K562 (cell line): ENCODE results near the gene PPP2R2D. TPM values are rescaled to one million over a fixed set of nuclear protein-coding genes. Genes with fewer than 3 reads are reported as not detected.

Experiments used
- ATAC-seq: fragments of 200-7000 bp; cut with Tn5 transposase; 3 replicates; pipeline ENCODE4 v1.9.1; 2020; ENCODE audit warnings: moderate library complexity
- BruUV-seq: library from RNA; stranded (reverse); fragments of 400-500 nt; replicated peaks from 2 replicates; lab custom pipeline; 2021; lab: Mats Ljungman, UMichigan
- CTCF ChIA-PET: fragments of 300-600 bp; formaldehyde crosslinking; extraction: SDS; loops from one replicate; lab custom pipeline; 2021; ENCODE audit warnings: low intra/inter-chr PET ratio; lab: Yijun Ruan, JAX
- POLR2A ChIA-PET: fragments of 300-600, 350-650 bp; sonication (Branson Sonifier 250); formaldehyde crosslinking; extraction: SDS; loops from one replicate; lab custom pipeline; 2021; ENCODE audit warnings: antibody characterized with exemption, inconsistent platforms; lab: Yijun Ruan, JAX
- DNase-seq, 4 experiments: peaks; one replicate each; pipeline versions ENCODE4 v3.0.0 to v3.0.0-alpha.2; 2011 to 2018; ENCODE audit warnings: low spot score in 3 of 4, mixed read lengths in 3 of 4; ENCODE audit errors: extremely low read depth in 1 of 4
- FAIRE-seq: peaks from 2 replicates; lab custom pipeline; 2011; peaks lifted over from hg19 to GRCh38; lab: Jason Lieb, UNC
- H2AFZ ChIP-seq: 2 replicates; pipeline ENCODE4 v1.6.0; 2011; ENCODE audit warnings: low read depth, low read length, control low read depth, inconsistent platforms
- H3K27ac ChIP-seq: fragments of 200-600 bp; 3 replicates; pipeline ENCODE4 v1.8.0; 2011; ENCODE audit warnings: low read depth, mild to moderate bottlenecking, control low read depth, inconsistent platforms, low read length, moderate library complexity, mixed read lengths; ENCODE audit errors: extremely low read depth
- H3K27me3 ChIP-seq, 2 experiments: fragments of 300-600 bp in 1 of 2; 2 replicates in 1 of 2; 3 replicates in 1 of 2; pipeline versions ENCODE4 v1.6.0 to v1.8.0; 2011; ENCODE audit warnings: inconsistent platforms in 2 of 2, low read length in 2 of 2, mild to moderate bottlenecking in 1 of 2, mixed read lengths in 1 of 2, moderate library complexity in 1 of 2; ENCODE audit not compliant: control insufficient read depth in 2 of 2, insufficient read depth in 2 of 2
- H3K36me3 ChIP-seq: fragments of 300-600 bp; 3 replicates; pipeline ENCODE4 v1.8.0; 2011; ENCODE audit warnings: mild to moderate bottlenecking, low read length, inconsistent platforms; ENCODE audit not compliant: control insufficient read depth, insufficient read depth
- H3K4me1 ChIP-seq, 2 experiments: fragments of 200-600 bp in 1 of 2; replicated peaks in 1 of 2; 2 replicates in 1 of 2; 3 replicates in 1 of 2; pipeline versions ENCODE4 v1.5.1 to v1.8.0; 2011; ENCODE audit warnings: inconsistent platforms in 2 of 2, low read length in 2 of 2, mild to moderate bottlenecking in 1 of 2, mixed read lengths in 1 of 2, moderate library complexity in 1 of 2; ENCODE audit not compliant: control insufficient read depth in 2 of 2, insufficient read depth in 2 of 2
- H3K4me2 ChIP-seq: 2 replicates; pipeline ENCODE4 v1.6.1; 2011; ENCODE audit warnings: low read length, control low read depth, inconsistent platforms, mixed read lengths; ENCODE audit not compliant: insufficient read depth
- H3K4me3 ChIP-seq: fragments of 200-600 bp; sonication (generic), shearing (Covaris generic); 2 replicates; pipeline ENCODE4 v1.5.1; 2016; ENCODE audit warnings: control low read depth, inconsistent platforms
- H3K79me2 ChIP-seq: fragments of 200-600 bp; 3 replicates; pipeline ENCODE4 v1.8.0; 2011; ENCODE audit warnings: low read length, inconsistent platforms; ENCODE audit not compliant: control insufficient read depth, insufficient read depth
- H3K9ac ChIP-seq, 2 experiments: 2 replicates each; pipeline versions ENCODE4 v1.6.0 to v1.6.1; 2011; ENCODE audit warnings: low read depth in 2 of 2, low read length in 2 of 2, control low read depth in 1 of 2, inconsistent platforms in 1 of 2, mild to moderate bottlenecking in 1 of 2, mixed read lengths in 1 of 2; ENCODE audit not compliant: insufficient read depth in 1 of 2
- H3K9me1 ChIP-seq: one replicate; pipeline ENCODE4 v1.6.0; 2011; ENCODE audit warnings: inconsistent platforms, mild to moderate bottlenecking, low read length, moderate library complexity; ENCODE audit not compliant: control insufficient read depth, insufficient read depth
- H3K9me3 ChIP-seq: replicated peaks from 2 replicates; pipeline ENCODE4 v1.5.1; 2011; ENCODE audit warnings: low read depth, low read length, inconsistent platforms; ENCODE audit not compliant: control insufficient read depth, insufficient read depth
- H4K20me1 ChIP-seq: replicated peaks from 2 replicates; pipeline ENCODE4 v1.6.1; 2011; ENCODE audit warnings: low read length, inconsistent platforms, mixed read lengths; ENCODE audit not compliant: control insufficient read depth, insufficient read depth
- CBX8 ChIP-seq: fragments of 200-600 bp; sonication (generic); IDR thresholded peaks from 2 replicates; pipeline ENCODE4 v1.6.1; 2012; ENCODE audit warnings: borderline replicate concordance, mixed run types, low read depth, mild to moderate bottlenecking, moderate library complexity, mixed read lengths, low read length, control low read depth, inconsistent platforms; ENCODE audit not compliant: poor library complexity, severe bottlenecking; ENCODE audit errors: extremely low read depth
- GTF2F1 ChIP-seq: IDR thresholded peaks from 2 replicates; pipeline ENCODE4 v1.6.1; 2011; ENCODE audit warnings: low read depth, low read length, improper control_type of control experiment
- HLTF ChIP-seq: fragments of 450-650 bp; IDR thresholded peaks from 2 replicates; pipeline ENCODE4 v1.6.1; 2016
- HOXB6 ChIP-seq: fragments of 250-450 bp; sonication (Bioruptor Pico); IDR thresholded peaks from 2 replicates; pipeline ENCODE4 v1.5.1; 2022; ENCODE audit warnings: mild to moderate bottlenecking, borderline replicate concordance
- MLLT1 ChIP-seq, 2 experiments: fragments of 450-650 bp; IDR thresholded peaks; 2 replicates each; pipeline ENCODE4 v1.6.1; 2016
- MYBL2 ChIP-seq, 2 experiments: fragments of 450-650 bp in 1 of 2; sonication (generic) in 1 of 2; formaldehyde crosslinking in 1 of 2; IDR thresholded peaks; 2 replicates each; pipeline versions ENCODE4 v1.6.1 to v1.8.1; 2017 to 2022; ENCODE audit warnings: borderline replicate concordance in 1 of 2, inconsistent platforms in 1 of 2, low read depth in 1 of 2, mild to moderate bottlenecking in 1 of 2, missing genetic modification reagents in 1 of 2, moderate library complexity in 1 of 2
- MYNN ChIP-seq, 2 experiments: sonication (generic); formaldehyde crosslinking in 1 of 2; IDR thresholded peaks; 2 replicates each; pipeline versions ENCODE4 v1.5.0 to v1.6.1; 2016 to 2020; ENCODE audit warnings: antibody characterized with exemption in 1 of 2, missing genetic modification reagents in 1 of 2
- NFYB ChIP-seq: IDR thresholded peaks from 2 replicates; pipeline ENCODE4 v1.6.1; 2011; ENCODE audit warnings: mild to moderate bottlenecking, moderate library complexity; ENCODE audit not compliant: insufficient read length; ENCODE audit errors: extremely low read depth
- RFX1 ChIP-seq: fragments of 450-650 bp; IDR thresholded peaks from 2 replicates; pipeline ENCODE4 v1.6.1; 2016; ENCODE audit warnings: mild to moderate bottlenecking, moderate library complexity
- SMARCA5 ChIP-seq: fragments of 450-650 bp; IDR thresholded peaks from 2 replicates; pipeline ENCODE4 v1.6.1; 2016
- ZFX ChIP-seq: sonication (generic); formaldehyde crosslinking; IDR thresholded peaks from 2 replicates; pipeline ENCODE4 v1.8.0; 2022; ENCODE audit warnings: mild to moderate bottlenecking, missing genetic modification reagents, moderate library complexity
- ZMIZ1 ChIP-seq, 2 experiments: fragments of 150-350 bp in 1 of 2; IDR thresholded peaks; 2 replicates each; pipeline ENCODE4 v1.6.1; 2012 to 2016; ENCODE audit warnings: low read depth in 2 of 2, low read length in 2 of 2, mild to moderate bottlenecking in 1 of 2, moderate library complexity in 1 of 2
- ZNF3 ChIP-seq: fragments of 250-450 bp; sonication (Bioruptor Pico); IDR thresholded peaks from 2 replicates; pipeline ENCODE4 v1.5.0; 2021; ENCODE audit warnings: mild to moderate bottlenecking, moderate library complexity
- ZNF408 ChIP-seq: fragments of 250-450 bp; sonication (Bioruptor Pico); IDR thresholded peaks from 2 replicates; pipeline ENCODE4 v1.4.0; 2020; ENCODE audit warnings: low read depth, mild to moderate bottlenecking, moderate library complexity
- ZNF655 ChIP-seq: fragments of 250-450 bp; sonication (Bioruptor Pico); IDR thresholded peaks from 2 replicates; pipeline ENCODE4 v1.5.0; 2021
- ZNF699 ChIP-seq: fragments of 250-450 bp; sonication (Bioruptor Pico); IDR thresholded peaks from 2 replicates; pipeline ENCODE4 v1.8.0; 2021; ENCODE audit warnings: mild to moderate bottlenecking, moderate library complexity; ENCODE audit not compliant: insufficient replicate concordance
- WGBS: fragments of 100-300 bp; shearing (Covaris generic); methylation state at CpG from one replicate; pipeline ENCODE4 v1.1.6; 2016; ENCODE audit warnings: low coverage, mixed read lengths; ENCODE audit not compliant: insufficient coverage; ENCODE audit errors: missing lambda C conversion rate; 5-methylcytosine and 5-hydroxymethylcytosine counted together
- in situ Hi-C: fragments of 300-500 bp; cut with MboI; formaldehyde crosslinking; loops from 4 replicates; pipeline ENCODE4 v1.15.0; 2018; ENCODE audit warnings: inconsistent platforms, mixed read lengths
- intact Hi-C: fragments of 100-400 bp; cut with micrococcal nuclease; formaldehyde crosslinking; loops from 2 replicates; pipeline ENCODE4 v1.14.2; 2022
- polyA plus RNA-seq, 8 experiments: library from polyadenylated mRNA; depleted of rRNA in 4 of 8; stranded (reverse) in 5 of 8; unstranded in 3 of 8; fragments of >200 nt; fragmentation: Nextera tagmentation in 2 of 8; fragmentation: Illumina TruSeq in 1 of 8; extraction: Ambion mirVana in 2 of 8; extraction: Trizol in 1 of 8; gene quantifications; 2 replicates each; pipeline versions ENCODE4 v1.2.1 to v1.2.3, GENCODE V29; 2011 to 2014; ENCODE audit warnings: inconsistent platforms in 1 of 8, missing spikeins in 1 of 8
- total RNA-seq, 7 experiments: library from RNA; depleted of rRNA in 6 of 7; stranded (reverse); fragments of >200 nt in 6 of 7; fragmentation: Illumina TruSeq in 2 of 7; extraction: Trizol in 2 of 7; gene quantifications; 2 replicates each; pipeline versions ENCODE4 v1.2.1 to v1.2.3, GENCODE V29; 2011 to 2021; ENCODE audit warnings: low replicate concordance in 1 of 7

Gene PPP2R2D
- total and polyA plus RNA-seq, 9 of the 15 experiments (the other 6 are each of a cell fraction or from before 2014, with no cell fraction given): 1.9 to 37.0 (median 26.8) TPM

GRCh38 chr10:131872827-131873375 lies 27.9 kb upstream of the PPP2R2D start:
- POLR2A ChIA-PET: interaction anchor here (0.6 kb wide), 1 partner anchor 525 kb away, joined by 3 read pairs; no protein-coding TSS in a partner anchor
- FAIRE-seq: no peak
- CTCF ChIA-PET: no interaction called here

More at GRCh38 chr10:131872827-131873375, 27.9 kb upstream of the PPP2R2D start:
- Histone ChIP-seq H3K9ac (no peak overlapping the region), H2AFZ (no peak overlapping the region), H3K27ac (no peak overlapping the region), H3K27me3 (peaks cover 14 to 46% of the 10 kb centered on the region in 2 experiments), H4K20me1 (0 out of 2 replicates have a peak, but pooled peaks cover 3% of the 10 kb centered on the region), H3K79me2 (no peaks in the 10 kb centered on the region), H3K4me1 (peaks cover 0 to 10% of the 10 kb centered on the region in 2 experiments; a peak in 2 of 5 replicates), H3K4me3 (no peak overlapping the region), H3K4me2 (no peak overlapping the region), H3K36me3 (no peaks in the 10 kb centered on the region), H3K9me1 (no peaks in the 10 kb centered on the region), H3K9me3 (no peaks in the 10 kb centered on the region)
- intact Hi-C loops: loop anchor here (10.0 kb wide), 2 partner anchors 418 to 1188 kb away; no protein-coding TSS in a partner anchor
- no peak for DNase-seq
- peak; percentile 46; the same call in 2 of the 3 replicates for ATAC-seq
- WGBS: 2% methylated on average over 11 of the region's 19 CpGs
- no TSS peak for BruUV-seq
- TF ChIP-seq MYBL2 (IDR thresholded peaks at IDR 0.05; ENCODE audit: low read depth) (no peak), MYBL2 (CRISPR knock-in tag; IDR thresholded peaks at IDR 0.05; ENCODE audit: borderline replicate concordance) (no peak), RFX1 (no peak), MYNN (IDR thresholded peaks at IDR 0.05) (no peak), MYNN (CRISPR knock-in tag; IDR thresholded peaks at IDR 0.05) (no peak), GTF2F1 (no peak), ZNF3 (no peak), ZFX (CRISPR knock-in tag) (no peak), MLLT1 (IDR thresholded peaks at IDR 0.05) (no peak), HOXB6 (no peak), ZNF655 (no peak), ZNF699 (CRISPR knock-in tag) (no peak), CBX8 (no peak), ZNF408 (CRISPR knock-in tag) (no peak), SMARCA5 (no peak), HLTF (no peak), NFYB (no peak), ZMIZ1 (IDR thresholded peaks at IDR 0.05; ENCODE audit: low read depth in 2 of 2, low read length in 2 of 2) (no peak)
- in situ Hi-C loops: no loop called here
